ENCODE results near the gene CABLES1. TPM values are rescaled to one million over a fixed set of nuclear protein-coding genes. Genes with fewer than 3 reads are reported as not detected.

The CABLES1 gene
- total RNA-seq, 1 donor from 2014 or later, result 4.2 TPM

DNA sequence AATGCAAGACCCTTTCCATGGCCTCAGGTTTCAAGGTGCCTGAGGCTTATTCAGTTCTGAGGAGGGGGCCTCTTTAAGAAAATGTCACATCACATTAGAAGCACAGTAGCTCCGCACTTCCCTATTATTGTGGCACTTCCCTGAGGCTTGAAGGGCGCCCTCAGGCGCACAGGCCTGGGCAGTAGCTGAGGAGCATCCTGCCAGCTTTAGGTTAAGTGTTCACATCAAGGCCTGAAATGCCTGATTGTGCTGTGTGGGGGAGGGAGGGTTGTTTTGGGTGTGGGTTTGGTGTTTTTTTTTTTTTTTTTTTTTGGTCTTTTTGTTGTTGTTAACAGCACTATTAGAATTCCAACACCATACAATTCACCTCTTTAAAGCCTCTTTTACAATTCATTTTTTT lies 107.9 kb downstream of the CABLES1 start:
- H3K27ac Mint-ChIP-seq, result no peak overlapping the region
- DNase-seq (ENCODE audit: low spot score, unreplicated experiment), result no peak
- no peak overlapping the region for H3K4me3 Mint-ChIP-seq (ENCODE audit: low read depth)
- no peaks in the 10 kb centered on the region for H3K27me3 Mint-ChIP-seq
- no peaks in the 10 kb centered on the region for H3K9me3 Mint-ChIP-seq (ENCODE audit: low read depth)
- TF ChIP-seq, protein P1, sequence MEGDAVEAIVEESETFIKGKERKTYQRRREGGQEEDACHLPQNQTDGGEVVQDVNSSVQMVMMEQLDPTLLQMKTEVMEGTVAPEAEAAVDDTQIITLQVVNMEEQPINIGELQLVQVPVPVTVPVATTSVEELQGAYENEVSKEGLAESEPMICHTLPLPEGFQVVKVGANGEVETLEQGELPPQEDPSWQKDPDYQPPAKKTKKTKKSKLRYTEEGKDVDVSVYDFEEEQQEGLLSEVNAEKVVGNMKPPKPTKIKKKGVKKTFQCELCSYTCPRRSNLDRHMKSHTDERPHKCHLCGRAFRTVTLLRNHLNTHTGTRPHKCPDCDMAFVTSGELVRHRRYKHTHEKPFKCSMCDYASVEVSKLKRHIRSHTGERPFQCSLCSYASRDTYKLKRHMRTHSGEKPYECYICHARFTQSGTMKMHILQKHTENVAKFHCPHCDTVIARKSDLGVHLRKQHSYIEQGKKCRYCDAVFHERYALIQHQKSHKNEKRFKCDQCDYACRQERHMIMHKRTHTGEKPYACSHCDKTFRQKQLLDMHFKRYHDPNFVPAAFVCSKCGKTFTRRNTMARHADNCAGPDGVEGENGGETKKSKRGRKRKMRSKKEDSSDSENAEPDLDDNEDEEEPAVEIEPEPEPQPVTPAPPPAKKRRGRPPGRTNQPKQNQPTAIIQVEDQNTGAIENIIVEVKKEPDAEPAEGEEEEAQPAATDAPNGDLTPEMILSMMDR (IDR thresholded peaks at IDR 0.05; ENCODE audit: unreplicated experiment), result no peak
- no peaks in the 10 kb centered on the region for H3K4me1 Mint-ChIP-seq (ENCODE audit: low read depth)
- H3K36me3 Mint-ChIP-seq (ENCODE audit: insufficient read depth), result peaks cover 1% of the 10 kb centered on the region

DNA sequence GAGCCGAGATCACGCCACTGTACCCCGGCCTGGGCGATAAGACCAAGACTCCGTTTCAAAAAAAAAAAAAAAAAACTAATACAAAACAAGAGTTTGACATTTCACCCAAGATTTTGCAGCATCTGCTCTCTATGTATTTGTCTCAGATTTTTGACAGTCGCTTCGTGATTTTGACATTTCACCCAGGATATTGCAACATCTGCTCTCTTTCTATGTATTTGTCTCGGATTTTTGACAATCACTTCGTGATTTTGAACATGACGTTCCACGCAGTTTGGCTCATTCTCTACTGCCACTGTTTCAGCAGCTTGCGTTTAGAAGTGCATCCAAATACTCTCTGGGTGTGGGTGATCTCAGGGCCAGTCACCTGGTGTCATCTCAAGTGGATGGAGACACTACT lies 108.5 kb downstream of the CABLES1 start:
- Mint-ChIP-seq H3K36me3 (ENCODE audit: insufficient read depth) (peaks cover 1% of the 10 kb centered on the region), H3K4me3 (ENCODE audit: low read depth) (no peak overlapping the region), H3K27ac (no peak overlapping the region), H3K9me3 (ENCODE audit: low read depth) (no peaks in the 10 kb centered on the region), H3K27me3 (no peaks in the 10 kb centered on the region), H3K4me1 (ENCODE audit: low read depth) (no peaks in the 10 kb centered on the region)
- DNase-seq (ENCODE audit: low spot score, unreplicated experiment), result no peak
- TF ChIP-seq, protein P1 (IDR thresholded peaks at IDR 0.05; ENCODE audit: unreplicated experiment), result no peak

DNA sequence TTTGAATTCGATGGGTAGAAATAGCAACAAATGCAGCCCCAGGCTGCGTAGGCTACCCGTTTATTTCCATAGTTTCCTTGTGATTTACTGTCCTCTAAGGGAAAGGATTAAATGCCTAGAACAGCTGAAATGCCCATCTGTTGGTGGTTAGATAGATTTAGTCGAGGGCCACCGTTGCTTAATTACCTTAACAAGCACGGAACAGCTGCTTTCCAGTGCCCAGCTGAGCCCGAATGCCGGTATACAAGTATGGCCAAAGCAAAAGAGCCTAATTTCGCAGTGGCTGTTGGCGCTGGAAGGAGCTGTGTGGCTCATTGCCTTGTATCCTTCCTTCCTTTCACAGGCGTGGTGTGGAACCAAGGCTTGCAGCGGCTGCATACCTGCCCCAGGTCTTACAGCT lies 109.1 kb downstream of the CABLES1 start:
- H3K9me3 Mint-ChIP-seq (ENCODE audit: low read depth), result no peaks in the 10 kb centered on the region
- H3K4me1 Mint-ChIP-seq (ENCODE audit: low read depth), result no peaks in the 10 kb centered on the region
- no peak overlapping the region for H3K27ac Mint-ChIP-seq
- no peaks in the 10 kb centered on the region for H3K27me3 Mint-ChIP-seq
- TF ChIP-seq, protein P1 (IDR thresholded peaks at IDR 0.05; ENCODE audit: unreplicated experiment), result no peak
- H3K4me3 Mint-ChIP-seq (ENCODE audit: low read depth), result no peak overlapping the region
- peaks cover 1% of the 10 kb centered on the region for H3K36me3 Mint-ChIP-seq (ENCODE audit: insufficient read depth)
- no peak for DNase-seq (ENCODE audit: low spot score, unreplicated experiment)

DNA sequence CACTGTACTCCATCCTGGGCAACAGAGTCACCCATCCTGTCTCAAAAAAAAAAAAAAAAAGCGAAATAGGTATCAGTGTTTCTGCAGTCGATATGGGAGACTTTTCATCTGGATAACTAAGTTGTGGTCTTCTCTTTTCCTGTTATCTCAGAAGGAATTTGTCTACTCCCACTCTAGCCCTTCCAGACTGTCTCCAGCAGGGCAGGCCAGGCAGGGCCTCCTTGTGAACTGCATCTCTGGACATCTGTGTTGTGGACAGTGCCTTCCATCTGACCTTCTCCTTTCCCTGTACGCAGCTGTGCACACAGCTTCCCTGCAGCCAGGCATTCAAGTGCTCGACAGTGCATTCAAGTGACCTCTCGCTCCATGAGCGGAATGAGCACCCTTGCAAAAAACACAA lies 110.2 kb downstream of the CABLES1 start:
- no peak for DNase-seq (ENCODE audit: low spot score, unreplicated experiment)
- no peaks in the 10 kb centered on the region for H3K27me3 Mint-ChIP-seq
- no peak overlapping the region for H3K4me3 Mint-ChIP-seq (ENCODE audit: low read depth)
- no peak overlapping the region for H3K27ac Mint-ChIP-seq
- TF ChIP-seq, protein P1 (IDR thresholded peaks at IDR 0.05; ENCODE audit: unreplicated experiment), result no peak
- peaks cover 1% of the 10 kb centered on the region for H3K36me3 Mint-ChIP-seq (ENCODE audit: insufficient read depth)
- no peaks in the 10 kb centered on the region for H3K4me1 Mint-ChIP-seq (ENCODE audit: low read depth)
- H3K9me3 Mint-ChIP-seq (ENCODE audit: low read depth), result no peaks in the 10 kb centered on the region

DNA sequence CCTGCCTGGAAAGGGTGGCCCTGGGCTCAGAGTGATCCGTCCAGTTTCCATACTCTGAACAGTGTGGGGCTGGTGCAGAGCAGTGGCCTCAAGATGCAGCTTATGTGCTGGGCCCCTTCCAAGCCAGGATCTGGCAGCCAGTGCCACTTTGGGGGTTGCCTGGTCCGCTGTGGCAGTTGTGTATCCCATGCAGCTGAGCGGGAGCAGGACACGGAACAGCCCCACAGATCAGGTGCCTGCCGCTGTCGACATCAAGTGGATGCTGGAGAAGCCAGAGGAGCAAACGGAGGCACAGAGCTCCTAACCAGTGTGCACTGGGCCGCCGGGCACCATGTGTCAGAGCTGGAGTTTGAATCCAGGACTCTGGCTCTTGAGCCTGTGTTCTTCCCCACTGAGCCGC lies 112.0 kb downstream of the CABLES1 start:
- Mint-ChIP-seq H3K4me3 (ENCODE audit: low read depth) (no peak overlapping the region), H3K36me3 (ENCODE audit: insufficient read depth) (peaks cover 3% of the 10 kb centered on the region), H3K27me3 (no peaks in the 10 kb centered on the region), H3K27ac (no peak overlapping the region), H3K9me3 (ENCODE audit: low read depth) (no peaks in the 10 kb centered on the region), H3K4me1 (ENCODE audit: low read depth) (no peaks in the 10 kb centered on the region)
- no peak for DNase-seq (ENCODE audit: low spot score, unreplicated experiment)
- TF ChIP-seq, protein P1 (IDR thresholded peaks at IDR 0.05; ENCODE audit: unreplicated experiment), result no peak
